CD8-positive, alpha-beta memory T cell (primary cell): ENCODE data around the gene DOCK2. TPM values are rescaled to one million over a fixed set of nuclear protein-coding genes. Genes with fewer than 3 reads are reported as not detected.

Experiments
- CTCF ChIA-PET: fragments of 350-600 bp; sonication (Branson Sonifier 250); formaldehyde crosslinking; loops from one replicate; lab custom pipeline; 2021; ENCODE audit warnings: antibody characterized with exemption; lab: Charles Lee
- POLR2A ChIA-PET: fragments of 350-600 bp; sonication (Branson Sonifier 250); formaldehyde crosslinking; loops from one replicate; lab custom pipeline; 2021; ENCODE audit warnings: antibody characterized with exemption; lab: Charles Lee
- DNase-seq, 5 donors: peaks; one replicate each; pipeline versions ENCODE4 v3.0.0 to v3.0.0-alpha.2; 2020 to 2022; ENCODE audit warnings: mixed read lengths in 1 of 5
- H3K27ac ChIP-seq: one replicate; pipeline ENCODE4 v1.7.0; 2013; ENCODE audit warnings: low read depth, mild to moderate bottlenecking, low read length, moderate library complexity
- H3K27me3 ChIP-seq: 2 replicates; pipeline ENCODE4 v1.7.0; 2013; ENCODE audit warnings: low read length, mild to moderate bottlenecking; ENCODE audit not compliant: insufficient read depth, poor library complexity, severe bottlenecking
- H3K36me3 ChIP-seq: 2 replicates; pipeline ENCODE4 v1.7.0; 2013; ENCODE audit warnings: mild to moderate bottlenecking, low read length, moderate library complexity; ENCODE audit not compliant: insufficient read depth
- H3K4me1 ChIP-seq: 2 replicates; pipeline ENCODE4 v1.7.0; 2013; ENCODE audit warnings: mild to moderate bottlenecking, low read length, moderate library complexity; ENCODE audit not compliant: insufficient read depth
- H3K4me3 ChIP-seq: 2 replicates; pipeline ENCODE4 v1.7.0; 2013; ENCODE audit warnings: mild to moderate bottlenecking, low read length
- H3K9me3 ChIP-seq: 2 replicates; pipeline ENCODE4 v1.7.0; 2013; ENCODE audit warnings: mild to moderate bottlenecking, low read length
- H3K27ac Mint-ChIP-seq, 8 donors: one replicate each; pipeline ENCODE4 v1.8.0; 2020 to 2021; ENCODE audit warnings: mixed read lengths in 8 of 8, mild to moderate bottlenecking in 6 of 8, inconsistent platforms in 3 of 8, moderate library complexity in 3 of 8
- H3K27me3 Mint-ChIP-seq, 2 donors: one replicate each; pipeline ENCODE4 v1.8.0; 2020 to 2021; ENCODE audit warnings: mixed read lengths in 2 of 2, mild to moderate bottlenecking in 1 of 2, moderate library complexity in 1 of 2
- H3K36me3 Mint-ChIP-seq, 3 donors: one replicate each; pipeline ENCODE4 v1.8.0; 2020 to 2021; ENCODE audit warnings: mixed read lengths in 3 of 3, inconsistent platforms in 1 of 3, mild to moderate bottlenecking in 1 of 3
- H3K4me1 Mint-ChIP-seq, 3 donors: one replicate each; pipeline ENCODE4 v1.8.0; 2020 to 2021; ENCODE audit warnings: mixed read lengths in 3 of 3, inconsistent platforms in 1 of 3, mild to moderate bottlenecking in 1 of 3
- H3K4me3 Mint-ChIP-seq, 7 donors: one replicate each; pipeline ENCODE4 v1.8.0; 2020 to 2021; ENCODE audit warnings: mixed read lengths in 7 of 7, mild to moderate bottlenecking in 6 of 7, moderate library complexity in 4 of 7, inconsistent platforms in 2 of 7
- H3K9me3 Mint-ChIP-seq, 5 donors: one replicate each; pipeline ENCODE4 v1.8.0; 2020 to 2022; ENCODE audit warnings: mixed read lengths in 5 of 5, mild to moderate bottlenecking in 3 of 5, moderate library complexity in 2 of 5, inconsistent platforms in 1 of 5
- polyA plus RNA-seq: library from polyadenylated mRNA; unstranded; fragments of 300-500 nt; fragmentation: Illumina TruSeq; gene quantifications from one replicate; pipeline ENCODE4 v1.2.3, GENCODE V29; 2021
- total RNA-seq, 2 experiments: library from RNA; stranded (reverse); gene quantifications; one replicate each; pipeline ENCODE4 v1.2.3, GENCODE V29; 2021

The DOCK2 gene
- total and polyA plus RNA-seq, 3 experiments from 2014 or later = 102 to 157 (median 155) TPM

- no peaks in the 10 kb centered on the region for H3K9me3 Mint-ChIP-seq
- H3K36me3 ChIP-seq = peaks cover 21% of the 10 kb centered on the region
- POLR2A ChIA-PET = no interaction called here
Measured at GRCh38 chr5:169980418-169981053, 343.5 kb downstream of the DOCK2 start, which contains the start of gene INSYN2B. TSS of gene INSYN2B (minus strand) at chr5:169980495. CDS start at chr5:169883898, 96,597 bp downstream.

GRCh38 chr5:169988206-169988605 lies 351.1 kb downstream of the DOCK2 start:
- no peak overlapping the region for H3K27ac ChIP-seq
- peaks cover 45% of the 10 kb centered on the region for H3K36me3 ChIP-seq
- H3K27me3 Mint-ChIP-seq = no peaks in the 10 kb centered on the region
- no peaks in the 10 kb centered on the region for H3K4me1 ChIP-seq
- H3K9me3 Mint-ChIP-seq = no peaks in the 10 kb centered on the region
- H3K27me3 ChIP-seq = no peaks in the 10 kb centered on the region
- ChIA-PET POLR2A (no interaction called here), CTCF (no interaction called here)
- no peak for DNase-seq
- H3K4me1 Mint-ChIP-seq = no peaks in the 10 kb centered on the region
- H3K36me3 Mint-ChIP-seq = peaks cover 6 to 91% (median 36%) of the 10 kb centered on the region in 3 donors
- H3K4me3 Mint-ChIP-seq = no peak overlapping the region
- no peak overlapping the region for H3K4me3 ChIP-seq
- peak overlapping the region in 1 of 8 donors; percentile 79 for H3K27ac Mint-ChIP-seq
- H3K9me3 ChIP-seq = no peaks in the 10 kb centered on the region

More at GRCh38 chr5:169980418-169981053, 343.5 kb downstream of the DOCK2 start, which contains the start of gene INSYN2B:
- no peaks in the 10 kb centered on the region for H3K4me1 Mint-ChIP-seq
- H3K27ac ChIP-seq = no peak within 1 kb of the TSS
- H3K4me3 Mint-ChIP-seq = no peak within 1 kb of the TSS
- peaks cover 0 to 3% of the 10 kb centered on the region in 2 donors for H3K27me3 Mint-ChIP-seq
- DNase-seq = no peak
- H3K27ac Mint-ChIP-seq = peak within 1 kb of the TSS in 2 of 8 donors; percentile 11 to 36
- H3K4me3 ChIP-seq = no peak within 1 kb of the TSS
- H3K36me3 Mint-ChIP-seq = peaks cover 12 to 55% (median 21%) of the 10 kb centered on the region in 3 donors
- H3K27me3 ChIP-seq = no peaks in the 10 kb centered on the region
- H3K9me3 ChIP-seq = no peaks in the 10 kb centered on the region
- CTCF ChIA-PET = interaction anchor here (1.8 kb wide), 1 partner anchor 10 kb away, joined by 4 read pairs; no protein-coding TSS in a partner anchor
- H3K4me1 ChIP-seq = no peaks in the 10 kb centered on the region

DNA sequence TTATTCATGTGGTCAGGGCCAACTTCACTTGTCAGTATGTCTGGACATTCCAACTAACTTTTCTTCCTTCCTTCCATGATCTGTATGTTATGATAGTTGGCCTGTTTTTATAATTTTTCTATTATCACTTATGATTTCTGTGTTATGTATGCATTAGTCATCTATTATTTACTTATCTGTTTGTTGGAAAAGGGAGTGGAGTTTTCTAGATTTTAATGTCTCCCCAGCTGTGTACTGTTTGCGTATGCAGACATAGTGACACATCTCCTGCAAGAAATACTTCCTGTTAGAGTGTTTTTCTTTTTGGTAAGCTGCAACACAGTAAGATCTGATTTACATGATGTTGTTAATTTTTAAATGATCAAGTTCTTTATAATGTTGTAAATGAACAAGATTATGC lies 351.9 kb downstream of the DOCK2 start:
- no peaks in the 10 kb centered on the region for H3K4me1 Mint-ChIP-seq
- no peak overlapping the region for H3K4me3 Mint-ChIP-seq
- Histone ChIP-seq H3K4me3 (no peak overlapping the region), H3K9me3 (no peaks in the 10 kb centered on the region), H3K36me3 (peaks cover 37% of the 10 kb centered on the region), H3K4me1 (no peaks in the 10 kb centered on the region), H3K27me3 (no peaks in the 10 kb centered on the region), H3K27ac (no peak overlapping the region)
- peak overlapping the region in 1 of 8 donors; percentile 47 for H3K27ac Mint-ChIP-seq
- H3K27me3 Mint-ChIP-seq = no peaks in the 10 kb centered on the region
- no peak for DNase-seq
- POLR2A ChIA-PET = no interaction called here
- peaks cover 5 to 91% (median 33%) of the 10 kb centered on the region in 3 donors for H3K36me3 Mint-ChIP-seq
- H3K9me3 Mint-ChIP-seq = no peaks in the 10 kb centered on the region
- CTCF ChIA-PET = no interaction called here

GRCh38 chr5:169989365-169989764 lies 352.3 kb downstream of the DOCK2 start:
- peaks cover 5 to 91% (median 34%) of the 10 kb centered on the region in 3 donors for H3K36me3 Mint-ChIP-seq
- H3K27ac ChIP-seq = no peak overlapping the region
- no peaks in the 10 kb centered on the region for H3K27me3 ChIP-seq
- peaks cover 0 to 2% (median 0%) of the 10 kb centered on the region in 3 donors for H3K4me1 Mint-ChIP-seq
- H3K4me3 Mint-ChIP-seq = no peak overlapping the region
- H3K27me3 Mint-ChIP-seq = no peaks in the 10 kb centered on the region
- DNase-seq = no peak
- CTCF ChIA-PET = interaction anchor here (1.9 kb wide), 1 partner anchor 9 kb away, joined by 4 read pairs; the partner anchor contains the start of gene INSYN2B
- H3K9me3 ChIP-seq = no peaks in the 10 kb centered on the region
- H3K4me1 ChIP-seq = no peaks in the 10 kb centered on the region
- no peak overlapping the region for H3K4me3 ChIP-seq
- peak overlapping the region in 1 of 8 donors; percentile 47 for H3K27ac Mint-ChIP-seq
- peaks cover 33% of the 10 kb centered on the region for H3K36me3 ChIP-seq
- no peaks in the 10 kb centered on the region for H3K9me3 Mint-ChIP-seq
- POLR2A ChIA-PET = no interaction called here

DNA sequence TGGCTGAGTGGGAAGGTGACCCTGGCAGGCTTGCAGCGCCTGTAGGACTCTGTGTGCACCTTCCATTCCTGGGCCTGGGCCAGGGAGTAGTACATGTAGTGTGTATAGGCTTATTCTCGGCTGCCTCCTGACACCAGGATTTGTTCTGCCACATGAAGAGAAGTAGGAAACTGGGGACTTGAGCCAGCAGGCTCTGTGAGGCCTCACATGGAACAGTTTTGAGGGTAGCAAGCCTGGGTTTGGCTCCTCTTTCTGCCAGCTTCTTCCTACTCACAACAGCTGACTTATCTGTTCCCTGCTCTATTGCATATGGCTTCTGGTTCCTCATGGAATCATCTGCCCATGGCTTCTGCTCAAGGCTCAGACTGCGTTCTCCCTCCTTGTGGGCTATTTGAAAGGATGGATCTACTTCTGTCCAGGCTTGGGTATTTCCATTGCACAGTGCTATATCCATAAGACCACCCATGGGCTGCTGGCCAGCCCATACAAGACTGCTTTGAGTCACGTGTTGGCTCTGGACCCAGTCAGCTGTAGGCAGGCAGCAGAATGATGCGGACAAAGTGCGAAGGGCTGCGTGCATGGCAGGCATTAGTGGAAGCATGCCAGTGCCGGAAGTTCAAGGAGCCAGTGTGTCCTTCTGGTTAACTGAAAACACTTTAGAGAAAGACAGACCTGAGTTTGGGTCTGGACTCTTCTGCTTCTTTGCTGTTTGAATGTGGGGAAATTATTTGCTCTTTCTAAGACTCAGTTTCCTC lies 354.2 kb downstream of the DOCK2 start:
- peaks cover 0 to 6% (median 0%) of the 10 kb centered on the region in 3 donors for H3K4me1 Mint-ChIP-seq
- H3K4me3 Mint-ChIP-seq = no peak overlapping the region
- Histone ChIP-seq H3K27ac (no peak overlapping the region), H3K4me1 (no peaks in the 10 kb centered on the region), H3K9me3 (no peaks in the 10 kb centered on the region), H3K4me3 (no peak overlapping the region), H3K27me3 (no peaks in the 10 kb centered on the region), H3K36me3 (peaks cover 28% of the 10 kb centered on the region)
- ChIA-PET POLR2A (no interaction called here), CTCF (interaction anchor here (1.9 kb wide), 1 partner anchor 11 kb away, joined by 4 read pairs; the partner anchor contains the start of gene INSYN2B)
- H3K27ac Mint-ChIP-seq = peak overlapping the region in 2 of 8 donors; percentile 36 to 71
- H3K9me3 Mint-ChIP-seq = no peaks in the 10 kb centered on the region
- DNase-seq = no peak
- no peaks in the 10 kb centered on the region for H3K27me3 Mint-ChIP-seq
- H3K36me3 Mint-ChIP-seq = peaks cover 14 to 91% (median 33%) of the 10 kb centered on the region in 3 donors

GRCh38 chr5:169992789-169993484 lies 355.9 kb downstream of the DOCK2 start:
- CTCF ChIA-PET = no interaction called here

GRCh38 chr5:169993485-169993790 lies 356.4 kb downstream of the DOCK2 start:
- Mint-ChIP-seq H3K4me3 (no peak overlapping the region), H3K9me3 (no peaks in the 10 kb centered on the region), H3K4me1 (peaks cover 0 to 6% (median 0%) of the 10 kb centered on the region in 3 donors), H3K27me3 (no peaks in the 10 kb centered on the region), H3K27ac (no peak overlapping the region), H3K36me3 (peaks cover 14 to 86% (median 36%) of the 10 kb centered on the region in 3 donors)
- H3K36me3 ChIP-seq = peaks cover 12% of the 10 kb centered on the region
- POLR2A ChIA-PET = no interaction called here
- H3K4me1 ChIP-seq = no peaks in the 10 kb centered on the region
- no peaks in the 10 kb centered on the region for H3K27me3 ChIP-seq
- no peak overlapping the region for H3K4me3 ChIP-seq
- no peak overlapping the region for H3K27ac ChIP-seq
- no peaks in the 10 kb centered on the region for H3K9me3 ChIP-seq
- no peak for DNase-seq
- CTCF ChIA-PET = no interaction called here

More at GRCh38 chr5:169992789-169993484, 355.9 kb downstream of the DOCK2 start:
- POLR2A ChIA-PET = no interaction called here
- H3K4me1 ChIP-seq = no peaks in the 10 kb centered on the region
- H3K9me3 ChIP-seq = no peaks in the 10 kb centered on the region
- no peak for DNase-seq
- no peaks in the 10 kb centered on the region for H3K27me3 ChIP-seq
- no peak overlapping the region for H3K4me3 ChIP-seq
- Mint-ChIP-seq H3K27me3 (no peaks in the 10 kb centered on the region), H3K27ac (peak overlapping the region in 1 of 8 donors; percentile 58), H3K4me1 (peaks cover 0 to 6% (median 0%) of the 10 kb centered on the region in 3 donors), H3K4me3 (no peak overlapping the region), H3K36me3 (peaks cover 14 to 83% (median 33%) of the 10 kb centered on the region in 3 donors), H3K9me3 (no peaks in the 10 kb centered on the region)
- H3K36me3 ChIP-seq = peaks cover 13% of the 10 kb centered on the region
- H3K27ac ChIP-seq = no peak overlapping the region
